Measurements from ENCODE around the gene PTPN4. TPM values are rescaled to one million over a fixed set of nuclear protein-coding genes. Genes with fewer than 3 reads are reported as not detected.

PTPN4 gene
- total and polyA plus RNA-seq, 7 donors: 1.8 to 42.9 (median 21.7) TPM

DNA sequence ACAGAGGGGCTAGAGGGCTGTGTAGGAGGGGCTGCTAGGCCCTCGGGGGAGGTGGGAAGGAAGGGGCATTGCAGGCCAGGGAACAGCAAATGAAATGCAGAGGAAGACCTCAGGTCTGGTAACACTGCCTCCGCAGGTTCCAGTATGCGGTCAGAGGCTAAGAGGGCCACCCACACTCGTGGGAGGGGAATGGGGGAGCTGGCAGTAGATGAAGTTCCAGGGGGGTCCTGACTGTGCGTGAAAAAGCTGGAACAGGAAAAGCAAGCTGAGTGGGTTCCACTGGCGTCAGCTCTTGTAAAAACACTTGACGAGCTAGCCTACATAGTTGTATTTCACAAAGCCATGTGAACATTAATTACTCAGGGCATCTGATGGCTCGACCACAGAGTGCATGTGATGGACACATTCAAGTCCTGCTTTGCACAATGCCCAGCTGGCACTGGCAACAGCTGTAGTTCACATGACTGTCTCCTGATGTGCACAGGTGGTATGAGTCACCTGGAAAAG is 29.0 kb upstream of the PTPN4 start:
- intact Hi-C loops (cut with DNase I): no loop called here
- Histone ChIP-seq H3K9me3 (no peaks in the 10 kb centered on the region), H3K27me3 (no peaks in the 10 kb centered on the region), H3K4me3 (no peak overlapping the region), H3K27ac (no peak overlapping the region), H3K36me3 (no peaks in the 10 kb centered on the region), H3K4me1 (no peaks in the 10 kb centered on the region)
- TF ChIP-seq POLR2A (IDR thresholded peaks at IDR 0.05) (no peak), EP300 (IDR thresholded peaks at IDR 0.05) (no peak), POLR2AphosphoS5 (IDR thresholded peaks at IDR 0.05) (no peak)
- TF ChIP-seq, protein P1, sequence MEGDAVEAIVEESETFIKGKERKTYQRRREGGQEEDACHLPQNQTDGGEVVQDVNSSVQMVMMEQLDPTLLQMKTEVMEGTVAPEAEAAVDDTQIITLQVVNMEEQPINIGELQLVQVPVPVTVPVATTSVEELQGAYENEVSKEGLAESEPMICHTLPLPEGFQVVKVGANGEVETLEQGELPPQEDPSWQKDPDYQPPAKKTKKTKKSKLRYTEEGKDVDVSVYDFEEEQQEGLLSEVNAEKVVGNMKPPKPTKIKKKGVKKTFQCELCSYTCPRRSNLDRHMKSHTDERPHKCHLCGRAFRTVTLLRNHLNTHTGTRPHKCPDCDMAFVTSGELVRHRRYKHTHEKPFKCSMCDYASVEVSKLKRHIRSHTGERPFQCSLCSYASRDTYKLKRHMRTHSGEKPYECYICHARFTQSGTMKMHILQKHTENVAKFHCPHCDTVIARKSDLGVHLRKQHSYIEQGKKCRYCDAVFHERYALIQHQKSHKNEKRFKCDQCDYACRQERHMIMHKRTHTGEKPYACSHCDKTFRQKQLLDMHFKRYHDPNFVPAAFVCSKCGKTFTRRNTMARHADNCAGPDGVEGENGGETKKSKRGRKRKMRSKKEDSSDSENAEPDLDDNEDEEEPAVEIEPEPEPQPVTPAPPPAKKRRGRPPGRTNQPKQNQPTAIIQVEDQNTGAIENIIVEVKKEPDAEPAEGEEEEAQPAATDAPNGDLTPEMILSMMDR (IDR thresholded peaks at IDR 0.05): no peak
- WGBS, 2 donors: 77 to 78% methylated on average over 8 of the region's 8 CpGs
- DNase-seq: no peak

DNA sequence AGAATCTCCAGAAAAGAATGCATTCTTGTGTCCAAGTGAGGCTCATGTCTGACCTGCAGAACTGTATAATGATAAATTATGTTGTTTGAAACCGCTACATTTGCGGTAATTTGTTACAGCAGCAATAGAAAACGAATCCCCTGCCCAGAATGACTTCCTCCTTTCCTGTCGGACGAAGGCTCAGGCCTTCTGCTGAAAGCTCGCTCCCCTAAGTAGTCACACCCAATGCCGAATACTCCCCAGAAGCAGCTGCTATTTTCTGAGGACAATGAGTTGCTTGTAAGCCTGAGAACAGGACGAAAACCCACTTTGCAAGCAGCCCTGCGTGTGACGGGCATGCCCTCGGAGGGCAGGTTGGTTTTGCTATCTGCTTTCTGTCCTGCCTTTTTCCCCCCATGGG is 27.7 kb upstream of the PTPN4 start:
- TF ChIP-seq EP300 (IDR thresholded peaks at IDR 0.05): no peak
- TF ChIP-seq POLR2AphosphoS5 (IDR thresholded peaks at IDR 0.05): no peak
- no peak for TF ChIP-seq POLR2A (IDR thresholded peaks at IDR 0.05)
- TF ChIP-seq, protein P1 (IDR thresholded peaks at IDR 0.05): no peak
- 65 to 77% methylated on average over 11 of the region's 11 CpGs for WGBS, 2 donors
- no peaks in the 10 kb centered on the region for H3K9me3 ChIP-seq
- H3K27me3 ChIP-seq: no peaks in the 10 kb centered on the region
- no peak for DNase-seq
- H3K4me1 ChIP-seq: no peaks in the 10 kb centered on the region
- H3K27ac ChIP-seq: no peak overlapping the region
- H3K36me3 ChIP-seq: no peaks in the 10 kb centered on the region
- intact Hi-C loops (cut with DNase I): no loop called here
- no peak overlapping the region for H3K4me3 ChIP-seq

DNA sequence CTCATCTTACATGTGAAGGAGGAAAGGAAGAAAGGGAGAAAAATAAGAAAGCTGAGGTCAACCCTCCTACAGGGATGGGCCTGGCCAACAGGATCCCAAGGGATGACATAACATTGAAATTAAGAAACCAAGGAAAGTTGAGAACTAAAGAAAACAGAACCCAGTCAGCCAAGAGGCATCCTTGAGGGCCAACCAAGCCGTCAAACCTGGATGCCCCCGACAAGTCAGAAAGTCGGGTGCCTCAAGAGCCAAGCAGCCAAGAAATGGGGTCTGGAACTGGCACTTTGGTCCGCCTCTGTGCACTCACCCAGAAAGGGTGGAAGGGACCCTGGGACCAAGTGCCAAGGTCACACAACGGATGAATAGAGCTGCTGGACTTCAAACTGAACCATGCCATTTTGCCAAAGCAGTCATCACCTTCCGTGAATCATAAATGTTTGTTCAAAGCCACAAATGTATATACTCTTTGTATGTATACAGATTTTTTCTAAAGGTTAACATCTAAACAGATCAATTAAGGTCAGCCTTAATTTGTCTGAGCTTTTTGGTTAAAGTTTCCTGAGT is 27.0 kb upstream of the PTPN4 start:
- DNase-seq: no peak
- no peak for TF ChIP-seq POLR2AphosphoS5 (IDR thresholded peaks at IDR 0.05)
- H3K27ac ChIP-seq: no peak overlapping the region
- no peaks in the 10 kb centered on the region for H3K36me3 ChIP-seq
- H3K9me3 ChIP-seq: no peaks in the 10 kb centered on the region
- no peaks in the 10 kb centered on the region for H3K4me1 ChIP-seq
- WGBS, 2 donors: 91 to 94% methylated on average over 6 of the region's 6 CpGs
- H3K27me3 ChIP-seq: no peaks in the 10 kb centered on the region
- intact Hi-C loops (cut with DNase I): no loop called here
- no peak overlapping the region for H3K4me3 ChIP-seq

DNA sequence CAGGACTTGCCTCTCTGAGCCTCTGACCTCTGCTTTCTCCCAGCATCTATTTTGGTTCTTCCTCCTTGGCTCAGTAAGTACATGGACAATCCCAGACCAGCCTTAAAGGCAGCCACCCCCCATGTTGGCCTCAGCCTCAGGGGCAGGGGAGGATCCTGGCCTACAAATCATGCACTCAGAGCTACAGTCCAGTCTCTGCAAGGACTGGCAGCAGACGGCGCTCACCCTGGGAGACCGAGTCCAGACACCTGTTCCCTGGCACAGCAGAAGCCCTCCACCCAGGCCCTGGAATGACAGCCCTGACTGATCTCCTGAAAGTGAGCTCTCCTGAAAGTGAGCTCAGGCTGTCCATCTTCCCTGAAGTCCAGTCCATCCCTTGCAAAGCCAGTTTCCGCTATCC is 25.7 kb upstream of the PTPN4 start:
- no peak overlapping the region for H3K27ac ChIP-seq
- TF ChIP-seq POLR2A (IDR thresholded peaks at IDR 0.05): no peak
- TF ChIP-seq, protein P1 (IDR thresholded peaks at IDR 0.05): no peak
- no peak for TF ChIP-seq POLR2AphosphoS5 (IDR thresholded peaks at IDR 0.05)
- TF ChIP-seq EP300 (IDR thresholded peaks at IDR 0.05): no peak
- 89 to 93% methylated on average over 4 of the region's 4 CpGs for WGBS, 2 donors
- no peak overlapping the region for H3K4me3 ChIP-seq
- H3K36me3 ChIP-seq: no peaks in the 10 kb centered on the region
- no peaks in the 10 kb centered on the region for H3K9me3 ChIP-seq
- H3K27me3 ChIP-seq: no peaks in the 10 kb centered on the region
- H3K4me1 ChIP-seq: no peaks in the 10 kb centered on the region
- no peak for DNase-seq
- intact Hi-C loops (cut with DNase I): no loop called here

DNA sequence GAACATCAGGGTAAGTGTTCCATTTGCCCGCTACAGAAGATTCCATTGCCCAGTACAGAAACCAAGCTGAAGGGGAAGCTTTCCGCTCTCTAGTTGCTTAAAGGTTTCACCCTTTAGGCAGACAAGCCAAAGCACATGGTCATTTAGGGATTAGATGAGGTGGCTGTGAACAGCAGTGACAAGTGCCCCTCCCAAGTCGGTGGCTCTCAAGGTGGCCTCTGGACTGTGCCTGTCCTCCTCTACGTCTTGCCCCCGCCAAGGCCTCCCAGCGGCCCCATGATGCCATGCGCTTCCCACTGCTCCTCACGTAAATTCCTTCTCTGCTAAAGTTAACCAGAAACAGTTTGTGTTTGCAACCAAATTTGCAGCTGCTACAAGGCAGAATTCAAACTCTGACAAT is 24.2 kb upstream of the PTPN4 start:
- Histone ChIP-seq H3K4me1 (no peaks in the 10 kb centered on the region), H3K27me3 (no peaks in the 10 kb centered on the region), H3K36me3 (no peaks in the 10 kb centered on the region), H3K27ac (no peak overlapping the region), H3K4me3 (no peak overlapping the region), H3K9me3 (no peaks in the 10 kb centered on the region)
- intact Hi-C loops (cut with DNase I): no loop called here
- no peak for DNase-seq
- TF ChIP-seq, protein P1 (IDR thresholded peaks at IDR 0.05): no peak
- TF ChIP-seq POLR2A (IDR thresholded peaks at IDR 0.05) (no peak), EP300 (IDR thresholded peaks at IDR 0.05) (no peak), POLR2AphosphoS5 (IDR thresholded peaks at IDR 0.05) (no peak)
- 92 to 93% methylated on average over 8 of the region's 8 CpGs for WGBS, 2 donors
